MM.1S (cell line): ENCODE results near the gene ZNF687.

Source experiments
- DNase-seq: peaks from one replicate; pipeline ENCODE4 v3.0.0-alpha.2; 2015
- H2AFZ ChIP-seq: fragments of 300-600 bp; sonication (generic); 2 replicates; pipeline ENCODE4 v1.6.0; 2016; ENCODE audit warnings: antibody characterized with exemption, low read length
- H3F3A ChIP-seq: fragments of 300-600 bp; sonication (generic); 2 replicates; pipeline ENCODE4 v1.6.1; 2016; ENCODE audit warnings: mild to moderate bottlenecking, antibody characterized with exemption, low read length, moderate library complexity, mixed read lengths; ENCODE audit not compliant: insufficient read depth
- H3K27ac ChIP-seq: fragments of 300-600 bp; sonication (generic); 2 replicates; pipeline ENCODE4 v1.5.1; 2016; ENCODE audit warnings: mild to moderate bottlenecking, low read length
- H3K27me3 ChIP-seq: fragments of 300-600 bp; sonication (generic); replicated peaks from 2 replicates; pipeline ENCODE4 v1.6.0; 2016; ENCODE audit warnings: low read length; ENCODE audit not compliant: insufficient read depth
- H3K36me3 ChIP-seq: fragments of 300-600 bp; sonication (generic); replicated peaks from 2 replicates; pipeline ENCODE4 v1.6.1; 2016; ENCODE audit warnings: mild to moderate bottlenecking, low read length, mixed read lengths; ENCODE audit not compliant: insufficient read depth
- H3K4me1 ChIP-seq: fragments of 300-600 bp; sonication (generic); 2 replicates; pipeline ENCODE4 v1.6.1; 2016; ENCODE audit warnings: low read length, mixed read lengths
- H3K4me2 ChIP-seq: fragments of 300-600 bp; sonication (generic); 2 replicates; pipeline ENCODE4 v1.6.0; 2016; ENCODE audit warnings: low read depth, low read length
- H3K4me3 ChIP-seq: fragments of 300-600 bp; sonication (generic); 2 replicates; pipeline ENCODE4 v1.5.1; 2016; ENCODE audit warnings: low read length, mixed read lengths
- H3K79me2 ChIP-seq: fragments of 300-600 bp; sonication (generic); 2 replicates; pipeline ENCODE4 v1.6.1; 2016; ENCODE audit warnings: mixed run types, low read length, mixed read lengths
- H3K9ac ChIP-seq: fragments of 300-600 bp; sonication (generic); 2 replicates; pipeline ENCODE4 v1.6.1; 2016; ENCODE audit warnings: low read length, mixed read lengths
- H3K9me2 ChIP-seq: fragments of 300-600 bp; sonication (generic); replicated peaks from 2 replicates; pipeline ENCODE4 v1.6.1; 2016; ENCODE audit warnings: mild to moderate bottlenecking, low read length, mixed read lengths; ENCODE audit not compliant: insufficient read depth
- H3K9me3 ChIP-seq: fragments of 300-600 bp; sonication (generic); replicated peaks from 2 replicates; pipeline ENCODE4 v1.6.1; 2016; ENCODE audit warnings: mild to moderate bottlenecking, low read length, mixed read lengths; ENCODE audit not compliant: insufficient read depth
- H4K20me1 ChIP-seq: fragments of 300-600 bp; sonication (generic); 2 replicates; pipeline ENCODE4 v1.6.1; 2016; ENCODE audit warnings: mild to moderate bottlenecking, low read length, moderate library complexity, mixed read lengths; ENCODE audit not compliant: insufficient read depth
- CTCF ChIP-seq: fragments of 300-600 bp; sonication (generic); IDR thresholded peaks from 2 replicates; pipeline ENCODE4 v1.5.1; 2016; ENCODE audit warnings: antibody characterized with exemption, low read length, mixed read lengths
- EZH2 ChIP-seq: fragments of 300-600 bp; sonication (generic); optimal IDR thresholded peaks from 2 replicates; pipeline ENCODE3; 2017; ENCODE audit warnings: low read depth, mild to moderate bottlenecking, antibody characterized with exemption, low read length, mixed read lengths
- EZH2phosphoT487 ChIP-seq: fragments of 300-600 bp; sonication (generic); IDR thresholded peaks from 2 replicates; pipeline ENCODE4 v1.6.1; 2018; ENCODE audit warnings: antibody characterized with exemption, low read length

The ZNF687 gene

GRCh38 chr1:151314137-151314875 is 32.2 kb downstream of the ZNF687 start:
- no peaks in the 10 kb centered on the region for H4K20me1 ChIP-seq
- no peaks in the 10 kb centered on the region for H3K9me3 ChIP-seq
- no peak overlapping the region for H2AFZ ChIP-seq
- H3K79me2 ChIP-seq, result peaks cover 29% of the 10 kb centered on the region
- no peaks in the 10 kb centered on the region for H3K4me1 ChIP-seq
- no peaks in the 10 kb centered on the region for H3K27me3 ChIP-seq
- H3K9me2 ChIP-seq, result no peaks in the 10 kb centered on the region
- H3K4me2 ChIP-seq, result no peak overlapping the region
- H3K9ac ChIP-seq, result no peak overlapping the region
- no peak overlapping the region for H3K4me3 ChIP-seq
- no peak overlapping the region for H3K27ac ChIP-seq
- no peak for DNase-seq
- no peak for TF ChIP-seq EZH2
- H3F3A ChIP-seq, result no peaks in the 10 kb centered on the region
- H3K36me3 ChIP-seq, result peaks cover 7% of the 10 kb centered on the region; the same call in 1 of the 2 replicates

GRCh38 chr1:151315565-151316235 is 33.6 kb downstream of the ZNF687 start:
- Histone ChIP-seq H3K4me2 (no peak overlapping the region), H3K9ac (no peak overlapping the region), H3K36me3 (peaks cover 8% of the 10 kb centered on the region; the same call in 1 of the 2 replicates), H3K4me1 (no peaks in the 10 kb centered on the region), H4K20me1 (no peaks in the 10 kb centered on the region), H3F3A (no peaks in the 10 kb centered on the region), H2AFZ (no peak overlapping the region), H3K27me3 (no peaks in the 10 kb centered on the region), H3K9me3 (no peaks in the 10 kb centered on the region), H3K4me3 (no peak overlapping the region), H3K27ac (no peak overlapping the region), H3K9me2 (no peaks in the 10 kb centered on the region), H3K79me2 (peaks cover 39% of the 10 kb centered on the region)
- TF ChIP-seq CTCF, result no peak
- TF ChIP-seq EZH2phosphoT487, result no peak
- no peak for TF ChIP-seq EZH2
- no peak for DNase-seq

- Histone ChIP-seq H3K4me2 (no peak overlapping the region), H3K27me3 (no peaks in the 10 kb centered on the region), H3K27ac (no peak overlapping the region), H3K36me3 (peaks cover 8% of the 10 kb centered on the region; the same call in 1 of the 2 replicates), H3K4me1 (no peaks in the 10 kb centered on the region), H3K9ac (no peak overlapping the region), H3K4me3 (no peak overlapping the region), H2AFZ (no peak overlapping the region), H3K9me2 (no peaks in the 10 kb centered on the region), H3F3A (no peaks in the 10 kb centered on the region), H4K20me1 (no peaks in the 10 kb centered on the region), H3K9me3 (no peaks in the 10 kb centered on the region), H3K79me2 (peaks cover 50% of the 10 kb centered on the region)
- TF ChIP-seq EZH2 (no peak), CTCF (no peak), EZH2phosphoT487 (no peak)
- no peak for DNase-seq
Measured at GRCh38 chr1:151318975-151319374, 36.9 kb downstream of the ZNF687 start.
